DOHH2 (cell line): ENCODE results near the gene PRELP.

Source experiments
- EZH2phosphoT487 ChIP-seq: fragments of 200-600 bp; sonication (generic); IDR thresholded peaks from 2 replicates; pipeline ENCODE4 v1.6.1; 2017; ENCODE audit warnings: borderline replicate concordance, mild to moderate bottlenecking, antibody characterized with exemption, low read length, moderate library complexity, mixed read lengths
- TF ChIP-seq, protein P1 (sequence below): fragments of 200-600 bp; sonication (generic); IDR thresholded peaks from one replicate; pipeline ENCODE4 v1.5.1; 2014; ENCODE audit warnings: antibody characterized with exemption, mild to moderate bottlenecking, low read depth, low read length; ENCODE audit not compliant: poor library complexity, severe bottlenecking

DNA sequence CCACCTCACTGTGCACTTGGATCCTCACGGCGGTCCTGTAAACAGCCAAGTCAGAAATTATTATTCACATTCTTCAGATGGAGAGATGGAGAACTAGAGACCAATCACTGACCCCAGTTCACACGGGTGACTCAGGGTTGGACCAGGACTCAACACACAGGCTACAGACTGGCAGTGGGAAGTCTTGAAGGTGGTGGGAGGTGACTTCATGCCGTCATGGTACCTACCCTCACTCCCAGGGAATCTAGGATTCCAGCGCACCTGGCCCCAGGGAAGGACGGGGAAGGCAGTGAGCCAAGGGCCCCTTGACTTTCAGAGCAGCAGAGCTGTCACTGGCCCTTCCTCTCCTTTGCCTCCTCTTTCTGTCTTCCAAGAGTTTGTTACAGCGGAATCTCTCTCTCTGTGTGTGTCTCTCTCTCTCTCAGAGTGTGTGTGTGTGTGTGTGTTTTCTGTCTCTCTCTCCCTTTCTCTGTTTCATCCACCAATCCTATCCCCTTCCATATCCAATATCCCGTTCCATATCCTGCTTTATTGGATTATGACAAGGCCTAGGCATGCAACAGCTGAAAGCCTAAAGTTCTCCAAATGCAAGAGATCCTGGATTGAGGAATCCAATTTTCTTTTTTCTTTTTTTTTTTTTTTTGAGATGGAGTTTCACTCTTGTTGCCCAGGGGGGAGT, 30.1 kb downstream of the PRELP start:
- TF ChIP-seq, protein P1, sequence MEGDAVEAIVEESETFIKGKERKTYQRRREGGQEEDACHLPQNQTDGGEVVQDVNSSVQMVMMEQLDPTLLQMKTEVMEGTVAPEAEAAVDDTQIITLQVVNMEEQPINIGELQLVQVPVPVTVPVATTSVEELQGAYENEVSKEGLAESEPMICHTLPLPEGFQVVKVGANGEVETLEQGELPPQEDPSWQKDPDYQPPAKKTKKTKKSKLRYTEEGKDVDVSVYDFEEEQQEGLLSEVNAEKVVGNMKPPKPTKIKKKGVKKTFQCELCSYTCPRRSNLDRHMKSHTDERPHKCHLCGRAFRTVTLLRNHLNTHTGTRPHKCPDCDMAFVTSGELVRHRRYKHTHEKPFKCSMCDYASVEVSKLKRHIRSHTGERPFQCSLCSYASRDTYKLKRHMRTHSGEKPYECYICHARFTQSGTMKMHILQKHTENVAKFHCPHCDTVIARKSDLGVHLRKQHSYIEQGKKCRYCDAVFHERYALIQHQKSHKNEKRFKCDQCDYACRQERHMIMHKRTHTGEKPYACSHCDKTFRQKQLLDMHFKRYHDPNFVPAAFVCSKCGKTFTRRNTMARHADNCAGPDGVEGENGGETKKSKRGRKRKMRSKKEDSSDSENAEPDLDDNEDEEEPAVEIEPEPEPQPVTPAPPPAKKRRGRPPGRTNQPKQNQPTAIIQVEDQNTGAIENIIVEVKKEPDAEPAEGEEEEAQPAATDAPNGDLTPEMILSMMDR = no peak
- no peak for TF ChIP-seq EZH2phosphoT487
